CD4-positive, alpha-beta T cell (primary cell): ENCODE results near the gene DYSF. TPM values are rescaled to one million over a fixed set of nuclear protein-coding genes. Genes with fewer than 3 reads are reported as not detected.

Experiments used
- ATAC-seq: fragments of 200-7000 bp; cut with Tn5 transposase; one replicate; pipeline ENCODE4 v1.10.0; 2022; ENCODE audit warnings: mild to moderate bottlenecking; ENCODE audit not compliant: poor library complexity
- CTCF ChIA-PET: fragments of 350-600 bp; sonication (Branson Sonifier 250); formaldehyde crosslinking; loops from one replicate; lab custom pipeline; 2021; ENCODE audit warnings: antibody characterized with exemption, inconsistent platforms; lab: Charles Lee
- POLR2A ChIA-PET: fragments of 350-600 bp; sonication (Branson Sonifier 250); formaldehyde crosslinking; loops from one replicate; lab custom pipeline; 2021; ENCODE audit warnings: antibody characterized with exemption, inconsistent platforms; lab: Charles Lee
- DNase-seq, 14 experiments: peaks; one replicate each; pipeline ENCODE4 v3.0.0-alpha.2; 2013 to 2020; ENCODE audit warnings: mixed read lengths in 2 of 14
- H3K27ac ChIP-seq, 2 donors: one replicate each; pipeline versions ENCODE4 v1.5.1 to v1.7.0; 2013; ENCODE audit warnings: low read length in 2 of 2, low read depth in 1 of 2, mild to moderate bottlenecking in 1 of 2
- H3K27me3 ChIP-seq, 2 experiments: 1 replicate in 1 of 2; 2 replicates in 1 of 2; pipeline versions ENCODE4 v1.6.1 to v1.7.0; 2013; ENCODE audit warnings: low read length in 2 of 2, control low read depth in 1 of 2, mild to moderate bottlenecking in 1 of 2, moderate library complexity in 1 of 2; ENCODE audit not compliant: insufficient read depth in 2 of 2, control insufficient read depth in 1 of 2
- H3K36me3 ChIP-seq: one replicate; pipeline ENCODE4 v1.6.1; 2013; ENCODE audit warnings: low read length, control low read depth; ENCODE audit not compliant: insufficient read depth
- H3K4me1 ChIP-seq: one replicate; pipeline ENCODE4 v1.6.1; 2013; ENCODE audit warnings: low read length, control low read depth; ENCODE audit not compliant: insufficient read depth
- H3K4me3 ChIP-seq: one replicate; pipeline ENCODE4 v1.5.1; 2013; ENCODE audit warnings: mild to moderate bottlenecking, low read length, moderate library complexity
- H3K9me3 ChIP-seq, 2 experiments: 1 replicate in 1 of 2; 2 replicates in 1 of 2; pipeline versions ENCODE4 v1.6.1 to v1.7.0; 2013; ENCODE audit warnings: low read length in 2 of 2, mild to moderate bottlenecking in 2 of 2, control low read depth in 1 of 2, moderate library complexity in 1 of 2; ENCODE audit not compliant: control insufficient read depth in 1 of 2, insufficient read depth in 1 of 2
- H3K27ac Mint-ChIP-seq: one replicate; pipeline ENCODE4 v1.8.0; 2020; ENCODE audit warnings: mixed read lengths
- H3K27me3 Mint-ChIP-seq: one replicate; pipeline ENCODE4 v1.8.0; 2021; ENCODE audit warnings: mixed read lengths
- H3K36me3 Mint-ChIP-seq: one replicate; pipeline ENCODE4 v1.8.0; 2021; ENCODE audit warnings: low read depth, mixed read lengths
- H3K4me1 Mint-ChIP-seq: one replicate; pipeline ENCODE4 v1.8.0; 2021; ENCODE audit warnings: low read depth, mixed read lengths
- H3K4me3 Mint-ChIP-seq: one replicate; pipeline ENCODE4 v1.8.0; 2020; ENCODE audit warnings: mild to moderate bottlenecking, mixed read lengths
- H3K9me3 Mint-ChIP-seq: one replicate; pipeline ENCODE4 v1.8.0; 2020; ENCODE audit warnings: mixed read lengths
- intact Hi-C, 2 experiments: fragments of 100-400 bp; cut with DNase I in 1 of 2; cut with micrococcal nuclease in 1 of 2; formaldehyde crosslinking; loops; one replicate each; pipeline versions ENCODE4 v1.15.1 to v1.9.0; 2023 to 2025; cut with DNase I, micrococcal nuclease
- total RNA-seq, 174 experiments: library from RNA in 2 of 174; stranded (reverse) in 2 of 174; gene quantifications; one replicate each; pipeline ENCODE4 v1.2.3 and lab custom pipeline; 2021 to 2026
- TF ChIP-seq, protein P1 (sequence below): fragments of 200-600 bp; IDR thresholded peaks from one replicate; pipeline ENCODE4 v1.8.0; 2022; ENCODE audit warnings: antibody characterized with exemption, mild to moderate bottlenecking

Gene DYSF
- total RNA-seq, 2 experiments from 2014 or later, result 0.27 to 0.31 TPM

DNA sequence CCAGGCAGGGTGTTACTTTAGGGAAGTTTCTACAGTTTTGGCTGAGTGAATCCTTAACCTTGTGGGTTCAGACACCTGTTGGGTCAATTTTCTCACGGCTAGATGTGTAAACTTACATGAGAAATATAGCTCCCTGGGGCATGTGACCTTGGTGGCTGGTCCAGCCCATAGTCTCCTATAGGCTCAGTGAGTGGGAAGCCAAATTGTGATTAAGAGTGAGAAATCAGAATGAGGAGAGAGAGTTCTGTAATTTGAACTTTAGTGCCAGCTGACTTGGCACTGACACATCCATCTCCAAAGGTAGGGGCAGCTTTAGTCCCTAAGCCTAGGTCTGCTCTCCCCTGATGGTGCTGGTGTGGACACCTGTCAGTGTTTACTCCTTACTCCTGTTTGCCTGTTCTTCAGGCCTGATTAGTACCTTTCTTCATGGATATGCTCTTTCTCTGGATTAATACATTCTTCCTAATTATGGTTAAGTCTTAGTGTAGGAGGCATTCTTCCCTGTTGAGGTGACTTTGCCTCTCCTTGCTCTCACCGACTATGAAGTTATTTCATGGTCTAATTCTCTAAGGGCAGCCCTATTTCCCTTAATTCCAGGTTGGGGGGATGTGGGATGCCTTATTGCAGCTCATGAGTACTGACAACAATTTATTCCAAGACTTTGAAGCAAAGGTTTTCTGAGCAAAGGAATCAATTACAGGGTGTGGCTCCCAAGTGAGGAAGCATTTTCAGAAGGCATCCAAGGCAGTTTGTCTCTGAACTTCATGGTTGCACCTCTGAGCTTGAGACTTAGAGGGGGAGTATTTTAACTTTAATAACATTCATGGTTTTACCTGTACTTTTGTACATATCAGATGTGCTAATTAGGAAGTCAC lies 177.3 kb downstream of the DYSF start:
- ATAC-seq (no peak), DNase-seq (no peak)
- H3K27me3 ChIP-seq, result peaks cover 7 to 19% of the 10 kb centered on the region in 2 experiments
- intact Hi-C loops, result no loop called here
- H3K36me3 ChIP-seq, result no peaks in the 10 kb centered on the region
- no peaks in the 10 kb centered on the region for H3K4me1 ChIP-seq
- no peak overlapping the region for H3K4me3 ChIP-seq
- Mint-ChIP-seq H3K36me3 (no peaks in the 10 kb centered on the region), H3K27me3 (peaks cover 45% of the 10 kb centered on the region), H3K9me3 (no peaks in the 10 kb centered on the region), H3K4me3 (no peak overlapping the region), H3K4me1 (no peaks in the 10 kb centered on the region), H3K27ac (no peak overlapping the region)
- peaks cover 0 to 4% of the 10 kb centered on the region in 2 experiments for H3K9me3 ChIP-seq
- ChIA-PET POLR2A (no interaction called here), CTCF (no interaction called here)
- TF ChIP-seq, protein P1, sequence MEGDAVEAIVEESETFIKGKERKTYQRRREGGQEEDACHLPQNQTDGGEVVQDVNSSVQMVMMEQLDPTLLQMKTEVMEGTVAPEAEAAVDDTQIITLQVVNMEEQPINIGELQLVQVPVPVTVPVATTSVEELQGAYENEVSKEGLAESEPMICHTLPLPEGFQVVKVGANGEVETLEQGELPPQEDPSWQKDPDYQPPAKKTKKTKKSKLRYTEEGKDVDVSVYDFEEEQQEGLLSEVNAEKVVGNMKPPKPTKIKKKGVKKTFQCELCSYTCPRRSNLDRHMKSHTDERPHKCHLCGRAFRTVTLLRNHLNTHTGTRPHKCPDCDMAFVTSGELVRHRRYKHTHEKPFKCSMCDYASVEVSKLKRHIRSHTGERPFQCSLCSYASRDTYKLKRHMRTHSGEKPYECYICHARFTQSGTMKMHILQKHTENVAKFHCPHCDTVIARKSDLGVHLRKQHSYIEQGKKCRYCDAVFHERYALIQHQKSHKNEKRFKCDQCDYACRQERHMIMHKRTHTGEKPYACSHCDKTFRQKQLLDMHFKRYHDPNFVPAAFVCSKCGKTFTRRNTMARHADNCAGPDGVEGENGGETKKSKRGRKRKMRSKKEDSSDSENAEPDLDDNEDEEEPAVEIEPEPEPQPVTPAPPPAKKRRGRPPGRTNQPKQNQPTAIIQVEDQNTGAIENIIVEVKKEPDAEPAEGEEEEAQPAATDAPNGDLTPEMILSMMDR, result no peak
- H3K27ac ChIP-seq, result no peak overlapping the region

DNA sequence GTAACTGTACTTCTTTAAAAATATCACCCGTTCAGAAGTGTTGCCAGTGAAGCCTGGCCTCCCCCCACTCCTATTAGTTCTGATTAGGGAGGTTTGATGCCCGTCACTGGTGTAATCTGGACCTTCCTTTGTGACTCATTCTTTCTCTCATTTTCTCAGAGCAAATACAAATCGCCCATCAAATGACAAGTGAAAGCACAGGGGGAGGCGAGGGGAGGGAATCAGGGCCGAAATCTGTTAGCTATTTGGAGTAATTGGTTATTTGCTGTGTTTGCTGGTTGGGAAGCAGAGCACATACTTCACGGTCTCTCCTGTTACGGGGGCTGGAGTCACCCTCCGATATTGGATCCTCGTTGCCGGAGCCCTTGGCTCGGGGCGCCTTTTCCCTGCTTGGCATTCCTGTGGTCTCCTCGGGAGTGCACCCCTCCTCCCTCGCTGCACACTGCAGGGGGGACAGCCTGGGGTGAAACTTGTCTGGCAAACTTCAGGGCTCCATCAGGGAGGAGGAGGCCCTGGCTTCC lies 178.1 kb downstream of the DYSF start:
- H3K36me3 ChIP-seq, result no peaks in the 10 kb centered on the region
- no peak overlapping the region for H3K27ac Mint-ChIP-seq
- no peaks in the 10 kb centered on the region for H3K36me3 Mint-ChIP-seq
- ChIA-PET POLR2A (no interaction called here), CTCF (no interaction called here)
- no peak overlapping the region for H3K4me3 Mint-ChIP-seq
- no peak overlapping the region for H3K27ac ChIP-seq
- no peaks in the 10 kb centered on the region for H3K4me1 ChIP-seq
- no peaks in the 10 kb centered on the region for H3K4me1 Mint-ChIP-seq
- DNase-seq (no peak), ATAC-seq (no peak)
- TF ChIP-seq, protein P1, result no peak
- H3K9me3 Mint-ChIP-seq, result no peaks in the 10 kb centered on the region
- H3K4me3 ChIP-seq, result no peak overlapping the region
- peaks cover 7 to 19% of the 10 kb centered on the region in 2 experiments for H3K27me3 ChIP-seq
- H3K27me3 Mint-ChIP-seq, result peaks cover 45% of the 10 kb centered on the region
- H3K9me3 ChIP-seq, result peaks cover 0 to 4% of the 10 kb centered on the region in 2 experiments
- intact Hi-C loops, result no loop called here

- peaks cover 9 to 19% of the 10 kb centered on the region in 2 experiments for H3K27me3 ChIP-seq
- TF ChIP-seq, protein P1, result no peak
- no peaks in the 10 kb centered on the region for H3K9me3 Mint-ChIP-seq
- H3K9me3 ChIP-seq, result peaks cover 0 to 4% of the 10 kb centered on the region in 2 experiments
- H3K27me3 Mint-ChIP-seq, result peaks cover 45% of the 10 kb centered on the region
- POLR2A ChIA-PET, result no interaction called here
- H3K4me1 Mint-ChIP-seq, result no peaks in the 10 kb centered on the region
- no peak overlapping the region for H3K27ac ChIP-seq
- no peak overlapping the region for H3K27ac Mint-ChIP-seq
- H3K36me3 Mint-ChIP-seq, result no peaks in the 10 kb centered on the region
- H3K4me3 Mint-ChIP-seq, result no peak overlapping the region
- H3K36me3 ChIP-seq, result no peaks in the 10 kb centered on the region
- ATAC-seq (no peak), DNase-seq (no peak)
- H3K4me1 ChIP-seq, result no peaks in the 10 kb centered on the region
- intact Hi-C loops, result no loop called here
- H3K4me3 ChIP-seq, result no peak overlapping the region
- CTCF ChIA-PET, result no interaction called here
These were observed 179.7 kb downstream of the DYSF start for GRCh38 chr2:71633086-71633485.
